ENCODE results near the gene JARID2. TPM values are rescaled to one million over a fixed set of nuclear protein-coding genes. Genes with fewer than 3 reads are reported as not detected.

Gene JARID2
- total and polyA plus RNA-seq, 9 of the 15 experiments (the other 6 are each of a cell fraction or from before 2014, with no cell fraction given), result 5.0 to 29.0 (median 15.6) TPM

- TF ChIP-seq, protein P1, sequence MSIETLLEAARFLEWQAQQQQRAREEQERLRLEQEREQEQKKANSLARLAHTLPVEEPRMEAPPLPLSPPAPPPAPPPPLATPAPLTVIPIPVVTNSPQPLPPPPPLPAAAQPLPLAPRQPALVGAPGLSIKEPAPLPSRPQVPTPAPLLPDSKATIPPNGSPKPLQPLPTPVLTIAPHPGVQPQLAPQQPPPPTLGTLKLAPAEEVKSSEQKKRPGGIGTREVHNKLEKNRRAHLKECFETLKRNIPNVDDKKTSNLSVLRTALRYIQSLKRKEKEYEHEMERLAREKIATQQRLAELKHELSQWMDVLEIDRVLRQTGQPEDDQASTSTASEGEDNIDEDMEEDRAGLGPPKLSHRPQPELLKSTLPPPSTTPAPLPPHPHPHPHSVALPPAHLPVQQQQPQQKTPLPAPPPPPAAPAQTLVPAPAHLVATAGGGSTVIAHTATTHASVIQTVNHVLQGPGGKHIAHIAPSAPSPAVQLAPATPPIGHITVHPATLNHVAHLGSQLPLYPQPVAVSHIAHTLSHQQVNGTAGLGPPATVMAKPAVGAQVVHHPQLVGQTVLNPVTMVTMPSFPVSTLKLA (conservative IDR thresholded peaks at IDR 0.05), result peak; percentile 27 to 49; a peak in 1 of 4 replicates
- no peak for TF ChIP-seq ETS1 (conservative IDR thresholded peaks at IDR 0.05; ENCODE audit: control insufficient read depth, low read depth, low read length)
- peak; percentile 81 for TF ChIP-seq ZNF324 (CRISPR knock-in tag; IDR thresholded peaks at IDR 0.05)
- TF ChIP-seq TRIM24 (IDR thresholded peaks at IDR 0.05), result peak; percentile 13 to 36; a peak in 3 of 4 replicates
- TF ChIP-seq PREB (CRISPR knock-in tag; IDR thresholded peaks at IDR 0.05), result no peak
- peak; percentile 96 for TF ChIP-seq LCOR (CRISPR knock-in tag; IDR thresholded peaks at IDR 0.05)
- TF ChIP-seq, protein P2, sequence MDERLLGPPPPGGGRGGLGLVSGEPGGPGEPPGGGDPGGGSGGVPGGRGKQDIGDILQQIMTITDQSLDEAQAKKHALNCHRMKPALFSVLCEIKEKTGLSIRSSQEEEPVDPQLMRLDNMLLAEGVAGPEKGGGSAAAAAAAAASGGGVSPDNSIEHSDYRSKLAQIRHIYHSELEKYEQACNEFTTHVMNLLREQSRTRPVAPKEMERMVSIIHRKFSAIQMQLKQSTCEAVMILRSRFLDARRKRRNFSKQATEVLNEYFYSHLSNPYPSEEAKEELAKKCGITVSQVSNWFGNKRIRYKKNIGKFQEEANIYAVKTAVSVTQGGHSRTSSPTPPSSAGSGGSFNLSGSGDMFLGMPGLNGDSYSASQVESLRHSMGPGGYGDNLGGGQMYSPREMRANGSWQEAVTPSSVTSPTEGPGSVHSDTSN (CRISPR knock-in tag; IDR thresholded peaks at IDR 0.05; ENCODE audit: low read depth), result no peak
- TF ChIP-seq, protein P2 (tag; conservative IDR thresholded peaks at IDR 0.05; ENCODE audit: low read depth), result peak; percentile 74
- TF ChIP-seq SAFB (IDR thresholded peaks at IDR 0.05; ENCODE audit: borderline replicate concordance, low read depth, low read length), result no peak
- TF ChIP-seq SRF (CRISPR knock-in tag; IDR thresholded peaks at IDR 0.05), result peak; percentile 34 to 90; a peak in 3 of 4 replicates
- TF ChIP-seq ZNF785 (CRISPR knock-in tag; IDR thresholded peaks at IDR 0.05), result no peak
- no peak for TF ChIP-seq TRIM28 (IDR thresholded peaks at IDR 0.05)
These were observed 309.5 kb downstream of the JARID2 start (continued) for GRCh38 chr6:15555101-15556038.

All from K562 (cell line).